Fibroblast of the conjunctiva (primary cell): Measurements from ENCODE around the gene NDUFS3.
"Not testable (repeated sequence)": the region's sequence is repeated elsewhere in the genome, so short reads cannot be mapped to it uniquely, and the experiment has no call there.

Experiments used
- DNase-seq: peaks from one replicate; pipeline ENCODE4 v3.0.0-alpha.2; 2010; ENCODE audit warnings: low read depth

NDUFS3 gene

DNA sequence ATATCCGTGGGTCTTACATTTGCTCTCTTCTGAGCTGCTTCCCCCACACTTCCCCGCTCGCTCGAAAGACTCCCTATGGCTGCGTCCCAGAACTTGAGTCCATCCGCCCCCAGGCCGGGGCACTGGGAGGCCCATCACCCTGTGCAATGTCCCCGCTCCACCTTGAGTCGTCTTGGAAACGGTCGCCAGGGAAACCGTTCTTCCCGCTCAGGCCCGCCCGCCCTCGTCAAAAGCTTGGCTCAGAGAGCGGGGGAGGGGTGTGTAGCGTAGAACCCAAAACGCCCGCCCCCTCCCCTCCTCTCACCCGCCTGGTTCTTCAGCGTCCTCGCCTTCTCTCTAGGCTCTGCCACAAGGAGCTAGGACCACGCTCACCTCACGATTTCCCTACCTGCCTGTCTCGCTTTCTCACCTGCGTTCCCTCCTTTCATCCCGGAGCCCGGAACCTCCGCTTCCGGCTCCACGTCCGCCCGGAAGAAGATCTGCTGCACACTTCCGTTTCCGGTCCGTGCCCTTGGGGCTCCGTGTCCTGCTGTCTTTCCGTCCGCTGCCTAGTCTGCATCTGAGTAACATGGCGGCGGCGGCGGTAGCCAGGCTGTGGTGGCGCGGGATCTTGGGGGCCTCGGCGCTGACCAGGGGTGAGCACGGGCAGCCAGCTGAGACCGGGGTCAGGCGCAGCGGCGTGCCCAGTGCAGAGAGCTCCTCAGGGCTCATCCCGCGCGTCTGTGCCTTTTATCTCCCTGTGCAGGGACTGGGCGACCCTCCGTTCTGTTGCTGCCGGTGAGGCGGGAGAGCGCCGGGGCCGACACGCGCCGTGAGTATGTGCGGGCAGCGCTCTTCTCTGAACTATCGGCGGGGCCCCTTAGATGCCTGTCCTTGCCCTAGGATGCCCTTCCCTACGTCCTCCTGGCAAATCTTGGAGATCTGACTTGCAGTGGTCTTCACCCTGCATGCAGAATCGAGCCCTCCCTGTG, at the start of gene NDUFS3, which contains the start of gene KBTBD4:
Gene NDUFS3, plus strand, starts transcription at position 551 of the 971 bp plus-strand sequence. Its CDS starts 18 bp downstream, at position 569.
Gene KBTBD4, minus strand, starts transcription at position 447 of the 971 bp plus-strand sequence. Its CDS starts 19 bp downstream, at position 428.
- DNase-seq = peak; percentile 81

DNA sequence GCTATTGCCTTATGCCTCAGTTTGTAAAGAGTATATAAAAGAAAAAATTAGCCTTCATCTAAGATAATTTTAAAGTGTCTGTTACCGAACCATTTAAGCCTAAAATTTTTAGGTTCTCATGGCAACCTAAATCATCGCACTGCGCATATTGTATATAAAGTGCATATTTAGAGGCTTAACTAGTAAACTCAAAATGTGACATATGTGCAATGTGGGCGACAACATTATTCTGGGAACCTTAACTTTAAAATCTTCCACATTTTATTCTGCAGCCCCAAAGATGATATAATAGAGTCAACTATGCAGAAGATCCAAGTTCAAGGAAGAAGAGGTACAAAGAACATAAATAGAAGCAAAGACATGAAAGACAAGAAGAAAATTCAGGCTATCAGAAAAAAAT, 48.9 kb upstream of the NDUFS3 start:
- no peak for DNase-seq

GRCh38 chr11:47530721-47531120, 48.2 kb upstream of the NDUFS3 start:
- DNase-seq = not testable (repeated sequence)

DNA sequence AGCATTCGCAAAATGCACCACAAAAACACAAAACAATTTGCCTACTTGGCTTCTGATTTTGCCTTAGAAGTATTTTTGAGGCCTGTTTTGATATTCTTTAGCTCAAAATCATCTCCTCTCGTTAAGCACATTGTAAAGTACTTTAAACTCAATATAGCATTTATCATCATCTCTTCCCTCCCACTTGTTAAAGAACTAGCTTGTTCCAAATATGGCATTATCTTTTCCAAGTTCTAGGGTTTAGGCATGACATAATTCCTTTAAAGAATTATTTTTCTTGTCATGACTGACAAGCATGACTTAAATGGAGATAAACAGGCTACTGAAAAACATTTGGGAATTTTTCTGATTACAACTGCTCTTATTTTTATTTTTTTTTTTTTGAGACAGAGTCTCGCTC, 47.2 kb upstream of the NDUFS3 start:
- no peak for DNase-seq

DNA sequence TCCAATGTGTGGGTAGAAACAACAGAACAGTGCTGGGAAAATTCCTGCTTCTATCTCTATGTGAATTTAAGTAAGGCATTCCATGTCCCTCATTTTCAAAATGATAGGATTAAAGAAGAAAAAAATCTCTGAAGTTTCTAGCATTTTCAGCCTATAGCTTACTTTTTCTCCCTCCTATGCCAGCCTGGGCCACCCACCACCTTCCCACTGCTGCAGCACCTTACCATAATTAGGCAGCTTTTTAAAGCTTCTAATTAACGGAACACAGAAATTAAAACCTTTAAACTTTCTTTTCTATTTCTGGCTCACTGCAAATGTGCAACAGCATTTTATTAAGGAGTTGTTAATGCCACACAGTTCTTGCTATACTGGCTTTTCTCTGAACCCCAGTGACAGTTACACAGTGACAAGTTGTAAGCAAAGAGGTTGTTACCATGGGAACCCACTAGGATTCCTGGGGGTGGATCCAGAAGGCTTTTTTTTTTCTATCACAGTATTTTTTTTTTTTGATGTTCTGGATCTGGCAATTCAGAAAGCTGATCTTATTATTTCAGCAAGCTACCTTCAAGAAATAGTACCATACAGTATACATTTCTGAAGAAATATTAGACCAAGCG, 46.2 kb upstream of the NDUFS3 start:
- no peak for DNase-seq

DNA sequence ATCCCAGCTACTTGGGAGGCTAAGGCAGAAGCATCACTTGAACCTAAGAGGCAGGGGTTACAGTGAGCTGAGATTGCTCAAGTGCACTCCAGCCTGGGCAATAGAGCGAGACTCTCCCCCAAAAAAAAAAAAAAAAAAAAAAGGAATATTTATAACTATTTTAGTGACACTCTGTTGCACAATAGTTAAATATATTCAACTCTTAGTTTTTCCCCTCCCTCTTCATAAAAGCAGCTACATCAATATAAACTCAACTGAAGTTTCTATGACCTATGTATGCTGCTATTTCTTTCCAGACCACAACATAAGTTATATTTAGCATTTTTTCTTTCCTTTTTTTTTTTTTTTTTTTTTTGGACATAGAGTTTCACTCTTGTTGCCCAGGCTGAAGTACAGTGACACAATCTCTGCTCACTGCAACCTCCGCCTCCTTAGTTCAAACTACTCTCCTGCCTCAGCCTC, 45.2 kb upstream of the NDUFS3 start:
- DNase-seq = no peak

GRCh38 chr11:47534704-47535251, 44.1 kb upstream of the NDUFS3 start:
- no peak for DNase-seq

GRCh38 chr11:47536915-47537314, 42.0 kb upstream of the NDUFS3 start:
- DNase-seq = no peak

DNA sequence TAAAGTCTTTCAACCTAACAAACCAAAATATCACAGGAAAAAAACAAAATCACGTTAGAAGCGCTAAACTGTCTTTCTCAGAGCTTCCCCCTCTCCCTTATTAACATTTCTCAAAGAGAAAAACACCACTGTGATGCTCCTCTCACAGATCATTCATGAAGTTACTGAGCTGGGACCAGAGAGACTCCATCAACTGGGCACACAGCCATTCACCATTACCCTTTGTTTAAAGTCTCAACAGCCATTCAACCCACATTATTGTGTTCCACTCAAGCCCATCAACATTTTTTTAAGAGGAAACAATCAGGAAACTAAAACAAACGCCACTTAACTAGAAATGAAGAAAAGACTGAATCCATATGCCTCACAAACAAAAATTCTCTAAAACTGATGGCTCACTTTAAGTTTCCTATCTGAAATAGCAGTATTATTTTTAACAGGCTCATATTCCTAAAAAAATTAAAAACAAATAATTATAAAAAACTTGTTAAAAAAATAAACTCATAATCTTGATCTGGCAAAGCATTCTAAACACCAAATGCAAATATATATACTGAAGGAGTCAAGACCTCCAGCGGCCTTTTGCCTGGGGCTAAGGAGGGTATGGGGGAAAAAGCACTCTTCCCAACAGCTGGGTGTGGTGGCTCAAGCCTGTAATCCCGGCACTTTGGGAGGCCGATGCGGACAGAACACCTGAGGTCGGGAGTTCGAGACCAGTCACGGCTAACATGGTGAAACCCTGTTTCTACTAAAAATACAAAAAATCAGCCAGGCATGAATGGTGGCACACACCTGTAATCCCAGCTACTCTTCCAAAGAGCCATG, 39.9 kb upstream of the NDUFS3 start:
- DNase-seq = no peak

DNA sequence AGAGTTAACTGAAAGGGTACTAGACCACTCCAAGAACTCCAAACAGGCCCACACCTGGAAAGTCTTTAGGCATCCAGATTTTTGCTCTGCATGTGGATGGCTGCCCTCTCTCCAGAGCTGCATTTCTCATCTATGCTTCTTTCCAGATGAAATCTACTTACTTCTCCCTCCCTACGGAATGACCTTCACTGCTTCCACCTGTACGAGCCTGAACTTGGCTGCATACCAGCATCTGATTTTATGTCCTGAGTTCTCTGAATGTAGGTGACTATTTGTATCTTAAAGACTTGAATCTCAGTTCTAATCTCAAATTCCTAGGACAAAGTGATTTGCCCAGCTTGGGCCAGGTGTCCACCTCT, 39.2 kb upstream of the NDUFS3 start:
- no peak for DNase-seq

DNA sequence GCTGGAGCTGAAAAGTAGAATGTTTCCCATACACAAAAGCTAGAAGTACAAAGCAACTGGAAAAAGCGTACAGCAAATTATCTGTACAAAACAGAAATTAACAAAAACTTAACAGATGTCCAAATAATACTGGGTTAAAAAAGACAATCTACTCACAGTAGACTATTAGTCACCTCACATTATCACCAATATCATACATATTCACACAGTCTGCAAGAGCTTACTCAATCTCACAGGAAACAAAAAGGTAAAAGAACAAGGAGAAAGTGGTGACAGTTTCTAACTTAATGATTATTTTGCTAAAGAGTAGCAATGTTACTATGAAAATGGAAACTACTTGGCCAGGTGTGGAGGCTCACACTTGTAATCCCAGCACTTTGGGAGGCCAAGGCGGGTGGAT, 37.8 kb upstream of the NDUFS3 start:
- DNase-seq = no peak

DNA sequence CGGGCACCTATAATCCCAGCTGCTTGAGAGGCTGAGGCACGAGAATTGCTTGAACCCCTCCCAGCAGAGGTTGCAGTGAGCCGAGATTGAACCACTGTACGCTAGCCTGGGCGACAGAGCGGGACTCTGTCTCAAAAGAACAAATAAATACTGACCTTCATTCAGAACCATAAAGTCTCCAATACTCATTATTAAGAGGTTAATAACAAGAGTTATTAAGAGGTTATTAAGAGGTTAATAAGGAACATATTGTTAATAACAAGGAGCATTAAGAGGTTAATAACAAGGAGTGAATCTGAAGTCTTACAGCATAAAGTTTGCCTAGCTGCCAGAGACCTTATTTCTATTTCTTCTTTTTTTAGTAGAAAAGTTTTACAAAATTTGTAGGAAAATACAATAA, 33.6 kb upstream of the NDUFS3 start:
- no peak for DNase-seq

GRCh38 chr11:47546274-47546673, 32.6 kb upstream of the NDUFS3 start:
- not testable (repeated sequence) for DNase-seq

GRCh38 chr11:47550288-47551047, 28.4 kb upstream of the NDUFS3 start:
- DNase-seq = no peak

DNA sequence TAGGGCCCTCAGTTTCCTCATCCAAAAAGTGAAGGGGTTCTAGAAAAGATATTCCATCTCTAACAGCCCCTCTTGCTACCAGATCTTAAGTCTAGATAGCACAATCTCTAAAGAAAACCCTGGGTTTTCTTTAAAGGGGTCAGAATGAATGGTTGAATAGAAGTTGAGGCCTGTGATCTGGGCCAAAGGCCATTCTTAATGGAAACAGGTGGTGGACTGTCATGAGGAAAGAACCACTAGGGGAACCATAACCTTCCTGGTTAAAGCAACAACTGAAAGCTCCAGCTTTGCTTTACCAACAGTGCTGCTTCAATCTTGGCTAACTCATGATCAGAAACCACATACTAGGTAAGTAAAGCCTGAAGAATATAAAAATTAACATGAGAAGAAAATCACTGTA, 27.8 kb upstream of the NDUFS3 start:
- no peak for DNase-seq

GRCh38 chr11:47552056-47552565, 26.8 kb upstream of the NDUFS3 start:
- DNase-seq = no peak

DNA sequence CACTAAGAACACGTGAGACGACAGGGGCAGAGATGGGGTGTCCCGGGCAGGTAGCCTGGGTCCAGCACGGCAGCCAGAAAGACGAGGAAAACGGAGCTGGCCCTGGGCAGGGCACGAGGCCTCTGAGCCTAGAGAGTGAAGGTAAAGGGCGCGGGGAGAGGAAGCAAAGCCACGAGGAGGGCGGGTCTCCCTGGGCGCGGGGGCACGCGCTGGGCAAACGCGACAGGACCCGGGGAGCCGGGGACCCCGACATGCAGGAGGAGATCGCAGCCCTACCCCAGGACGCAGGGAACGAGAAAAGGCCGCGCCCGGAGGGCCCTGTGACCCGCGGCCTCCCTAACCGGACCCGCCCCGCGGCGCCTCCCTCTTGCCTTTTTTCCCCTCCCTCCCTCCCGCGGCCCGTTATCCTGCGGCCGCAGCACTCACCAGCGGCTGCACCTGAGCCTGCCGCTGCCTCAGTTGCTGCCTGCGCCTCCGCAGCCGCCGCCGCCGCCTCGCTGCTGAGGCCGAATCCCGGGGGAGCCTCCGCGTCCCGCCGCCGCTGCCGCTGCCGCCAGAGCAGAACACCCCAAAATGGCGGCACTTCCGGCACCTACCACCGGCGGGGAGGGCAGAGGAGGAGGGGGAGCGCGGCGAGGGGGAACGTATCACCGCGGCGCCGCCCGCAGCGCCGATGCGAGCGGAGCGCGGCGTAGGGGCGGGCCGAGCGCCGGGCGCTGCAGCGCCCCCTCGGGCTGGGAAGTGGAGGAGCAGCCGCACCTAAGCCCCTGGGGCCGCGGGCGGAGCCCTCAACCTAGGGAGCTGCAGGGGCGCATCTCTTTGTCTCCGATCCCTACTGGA, 26.1 kb upstream of the NDUFS3 start, which contains the start of gene CELF1:
Gene CELF1, minus strand, starts transcription at position 567 of the 840 bp plus-strand sequence. CDS start 53,609 bp downstream, outside the sequence.
- peak; percentile 76 for DNase-seq

DNA sequence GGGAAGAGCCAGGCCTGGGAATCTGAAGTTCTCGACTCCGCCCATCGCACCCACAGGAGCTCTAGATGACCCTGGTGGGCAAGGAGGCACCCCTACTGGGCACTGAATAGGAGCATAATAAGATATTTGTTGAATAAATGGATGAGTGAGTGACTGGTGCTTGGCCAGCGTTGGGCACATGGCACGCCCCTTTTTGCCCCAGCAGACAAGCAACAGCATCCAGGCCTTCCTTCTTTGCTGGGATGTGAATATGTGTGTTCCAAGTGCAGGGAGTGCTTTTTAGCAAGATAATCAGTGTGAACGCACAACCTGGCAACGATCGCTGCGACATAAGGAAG, 25.5 kb upstream of the NDUFS3 start:
- DNase-seq = no peak

GRCh38 chr11:47557004-47557403, 21.9 kb upstream of the NDUFS3 start:
- DNase-seq = not testable (repeated sequence)

- no peak for DNase-seq
Measured at GRCh38 chr11:47558695-47559094, 20.2 kb upstream of the NDUFS3 start.
